GM21447 (cell line): Measurements from ENCODE around the gene GRIK1.

Experiments used
- ATAC-seq: cut with Tn5 transposase; IDR thresholded peaks from one replicate; pipeline ENCODE4 v1.9.1; 2021; ENCODE audit not compliant: unreplicated experiment

GRIK1 gene

GRCh38 chr21:29914326-29914725, 25.5 kb downstream of the GRIK1 start:
- no peak for ATAC-seq

GRCh38 chr21:29909571-29909970, 30.2 kb downstream of the GRIK1 start:
- ATAC-seq = no peak

GRCh38 chr21:29904359-29905282, 35.2 kb downstream of the GRIK1 start:
- no peak for ATAC-seq

- no peak for ATAC-seq
Measured at GRCh38 chr21:29896884-29897283, 42.9 kb downstream of the GRIK1 start.

GRCh38 chr21:29893687-29894086, 46.1 kb downstream of the GRIK1 start:
- ATAC-seq = no peak

- no peak for ATAC-seq
Measured at GRCh38 chr21:29892379-29892778, 47.4 kb downstream of the GRIK1 start.

GRCh38 chr21:29888437-29888836, 51.4 kb downstream of the GRIK1 start:
- ATAC-seq = no peak

GRCh38 chr21:29887313-29888009, 52.3 kb downstream of the GRIK1 start:
- no peak for ATAC-seq

- ATAC-seq = no peak
Measured at GRCh38 chr21:29885491-29885890, 54.3 kb downstream of the GRIK1 start.

GRCh38 chr21:29875873-29876272, 63.9 kb downstream of the GRIK1 start:
- ATAC-seq = no peak

- no peak for ATAC-seq
Measured at GRCh38 chr21:29875036-29875716, 64.6 kb downstream of the GRIK1 start.

GRCh38 chr21:29873908-29874307, 65.9 kb downstream of the GRIK1 start:
- no peak for ATAC-seq

- ATAC-seq = no peak
Measured at GRCh38 chr21:29870814-29871213, 69.0 kb downstream of the GRIK1 start.

- ATAC-seq = no peak
Measured at GRCh38 chr21:29867796-29868195, 72.0 kb downstream of the GRIK1 start.

- no peak for ATAC-seq
Measured at GRCh38 chr21:29860346-29860745, 79.5 kb downstream of the GRIK1 start.

- no peak for ATAC-seq
Measured at GRCh38 chr21:29857150-29857549, 82.6 kb downstream of the GRIK1 start.

- no peak for ATAC-seq
Measured at GRCh38 chr21:29854795-29855194, 85.0 kb downstream of the GRIK1 start.

- no peak for ATAC-seq
Measured at GRCh38 chr21:29851611-29852010, 88.2 kb downstream of the GRIK1 start.

- peak; percentile 96 for ATAC-seq
Measured at GRCh38 chr21:29849735-29850176, 90.0 kb downstream of the GRIK1 start.

GRCh38 chr21:29843804-29844203, 96.0 kb downstream of the GRIK1 start:
- no peak for ATAC-seq

GRCh38 chr21:29834617-29835016, 105.2 kb downstream of the GRIK1 start:
- ATAC-seq = no peak

- no peak for ATAC-seq
Measured at GRCh38 chr21:29832217-29832616, 107.6 kb downstream of the GRIK1 start.
